GM18868 (cell line): ENCODE results near the gene SMAD5.
A peak's percentile ranks its signal among the peaks of the same experiment; 100 is the strongest.

Source experiments
- ATAC-seq: cut with Tn5 transposase; IDR thresholded peaks from one replicate; pipeline ENCODE4 v1.9.1; 2021; ENCODE audit warnings: mild to moderate bottlenecking, moderate library complexity; ENCODE audit not compliant: unreplicated experiment

SMAD5 gene

GRCh38 chr5:136114414-136115125 is 18.1 kb upstream of the SMAD5 start:
- ATAC-seq: no peak

GRCh38 chr5:136115183-136115865 is 17.3 kb upstream of the SMAD5 start:
- no peak for ATAC-seq

- no peak for ATAC-seq
Observed at GRCh38 chr5:136120529-136120928, 12.1 kb upstream of the SMAD5 start.

- ATAC-seq: no peak
Observed at GRCh38 chr5:136123236-136123768, 9.3 kb upstream of the SMAD5 start.

GRCh38 chr5:136127560-136127959 is 5.1 kb upstream of the SMAD5 start:
- no peak for ATAC-seq

- ATAC-seq: no peak
Observed at GRCh38 chr5:136128481-136128880, 4.2 kb upstream of the SMAD5 start.

GRCh38 chr5:136129445-136129844 is 3.2 kb upstream of the SMAD5 start:
- ATAC-seq: no peak

- ATAC-seq: no peak
Observed at GRCh38 chr5:136130581-136130980, 2.1 kb upstream of the SMAD5 start.

- ATAC-seq: peak; percentile 34
Observed at GRCh38 chr5:136132087-136132486, 558 bp upstream of the SMAD5 start.

- peak; percentile 32 for ATAC-seq
Observed at GRCh38 chr5:136133222-136133921, 727 bp downstream of the SMAD5 start.

- no peak for ATAC-seq
Observed at GRCh38 chr5:136133922-136134379, 1.3 kb downstream of the SMAD5 start.

GRCh38 chr5:136134653-136135052 is 2.0 kb downstream of the SMAD5 start:
- ATAC-seq: no peak

- no peak for ATAC-seq
Observed at GRCh38 chr5:136135536-136135935, 2.9 kb downstream of the SMAD5 start.

- ATAC-seq: no peak
Observed at GRCh38 chr5:136137497-136138220, 5.0 kb downstream of the SMAD5 start.

GRCh38 chr5:136141561-136141960 is 8.9 kb downstream of the SMAD5 start:
- peak; percentile 79 for ATAC-seq

GRCh38 chr5:136143312-136143711 is 10.7 kb downstream of the SMAD5 start:
- ATAC-seq: no peak

- ATAC-seq: no peak
Observed at GRCh38 chr5:136143763-136144162, 11.1 kb downstream of the SMAD5 start.

GRCh38 chr5:136145030-136145429 is 12.4 kb downstream of the SMAD5 start:
- peak; percentile 44 for ATAC-seq

- no peak for ATAC-seq
Observed at GRCh38 chr5:136146201-136146600, 13.6 kb downstream of the SMAD5 start.

GRCh38 chr5:136147632-136148031 is 15.0 kb downstream of the SMAD5 start:
- ATAC-seq: no peak

GRCh38 chr5:136149891-136150290 is 17.2 kb downstream of the SMAD5 start:
- ATAC-seq: no peak
